GM18520 (cell line): Measurements from ENCODE around the gene CSMD2.

Source experiments
- ATAC-seq: cut with Tn5 transposase; IDR thresholded peaks from one replicate; pipeline ENCODE4 v1.9.1; 2021; ENCODE audit not compliant: unreplicated experiment

Gene CSMD2

DNA sequence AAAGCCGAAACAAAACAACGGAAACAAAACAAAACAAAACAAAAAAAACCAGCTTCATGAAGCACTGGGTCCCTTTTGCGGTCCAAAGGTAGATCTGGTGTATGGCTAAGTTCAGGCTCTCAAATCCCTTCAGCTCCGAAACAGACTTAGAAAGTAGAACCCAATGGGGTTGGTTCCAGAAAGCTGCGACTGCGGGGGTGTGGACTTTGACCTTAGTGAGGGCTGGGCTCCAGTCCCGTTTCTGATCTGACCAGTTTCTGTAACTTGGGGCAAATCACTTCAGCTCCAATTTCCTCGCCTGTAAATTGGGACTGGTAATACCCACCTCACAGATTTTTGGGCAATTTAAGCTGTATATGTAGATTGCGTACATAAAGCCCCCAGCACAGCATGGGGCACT is 587.4 kb downstream of the CSMD2 start:
- no peak for ATAC-seq

DNA sequence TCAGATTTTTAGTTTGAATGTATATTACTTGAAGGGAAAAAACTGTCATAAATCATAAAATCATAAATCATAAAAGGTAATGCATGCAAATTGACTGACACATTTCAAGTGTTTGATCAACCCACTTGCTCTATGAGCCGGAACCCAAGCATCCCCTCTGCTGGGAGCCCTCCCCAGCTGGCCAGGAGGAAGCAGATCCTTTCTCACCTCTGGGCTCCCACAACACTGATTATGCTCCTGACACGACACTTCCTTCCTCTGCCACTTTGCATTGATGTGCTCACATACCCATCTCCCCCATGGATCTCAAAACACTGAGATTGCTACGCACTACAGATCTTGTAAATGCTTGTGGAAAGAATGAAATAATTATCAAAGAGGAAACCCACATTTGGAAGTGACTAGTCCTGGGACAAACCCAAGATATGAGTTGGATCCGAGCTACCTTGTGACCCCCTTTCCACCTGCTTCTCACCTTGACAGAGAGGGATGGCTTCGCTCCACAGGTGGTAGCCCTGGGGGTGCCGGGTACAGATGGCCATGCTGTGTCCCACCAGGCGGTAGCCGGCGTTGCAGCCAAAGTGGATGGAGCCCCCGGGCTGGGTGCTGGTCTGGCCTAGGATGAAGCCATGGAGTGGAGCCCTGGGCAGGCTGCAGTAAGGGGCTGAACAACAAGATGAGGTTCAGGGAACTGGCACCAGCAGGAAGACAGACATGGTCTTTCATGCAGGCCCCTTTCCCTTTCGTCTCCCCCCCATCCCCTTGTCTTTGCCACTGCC is 588.0 kb downstream of the CSMD2 start:
- ATAC-seq, result no peak

DNA sequence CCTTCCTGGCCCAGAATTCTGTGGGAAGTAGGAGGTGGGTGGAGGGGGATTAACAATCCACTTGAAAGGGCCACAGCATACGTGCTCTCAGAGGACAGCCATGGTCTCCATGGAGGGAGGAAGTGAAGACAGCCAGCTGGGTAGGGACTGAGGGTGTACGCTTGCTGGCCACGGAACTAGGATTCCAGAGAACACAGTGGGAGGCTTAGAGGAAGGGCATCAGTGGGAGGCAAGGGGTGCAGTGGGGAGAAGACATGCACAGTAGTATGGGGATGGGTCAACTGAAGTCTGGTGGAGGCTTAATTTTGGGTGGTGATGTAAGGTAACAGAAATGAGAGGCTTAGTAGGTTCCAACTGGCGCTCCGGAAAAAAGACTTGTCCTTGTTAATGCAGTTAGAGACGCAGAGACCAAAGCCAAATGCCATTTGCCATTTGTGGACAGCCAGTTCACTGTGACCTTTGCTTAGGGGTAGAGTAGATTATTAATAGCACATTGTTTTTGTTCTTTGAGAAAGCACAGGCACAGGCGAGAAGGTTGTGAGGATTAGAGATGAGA is 589.6 kb downstream of the CSMD2 start:
- ATAC-seq, result no peak

DNA sequence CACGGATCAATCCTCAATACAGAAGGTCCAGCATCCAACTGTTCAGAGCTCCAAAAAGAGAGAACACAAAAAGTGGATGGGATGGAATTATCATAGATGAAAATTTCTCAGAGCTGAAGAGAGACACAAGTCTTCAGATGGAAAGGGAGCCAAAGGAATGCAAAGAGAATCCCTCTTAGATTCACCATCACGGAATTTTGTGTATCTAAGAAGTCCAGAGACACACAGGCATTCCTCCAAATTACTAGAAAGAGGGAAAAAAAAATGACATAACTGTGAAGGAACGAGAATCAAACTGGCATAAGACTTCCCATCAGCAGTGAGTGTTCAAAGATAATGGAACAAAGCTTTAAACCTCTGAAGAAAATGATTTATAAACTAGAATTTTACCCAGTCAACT is 591.4 kb downstream of the CSMD2 start:
- ATAC-seq, result no peak

DNA sequence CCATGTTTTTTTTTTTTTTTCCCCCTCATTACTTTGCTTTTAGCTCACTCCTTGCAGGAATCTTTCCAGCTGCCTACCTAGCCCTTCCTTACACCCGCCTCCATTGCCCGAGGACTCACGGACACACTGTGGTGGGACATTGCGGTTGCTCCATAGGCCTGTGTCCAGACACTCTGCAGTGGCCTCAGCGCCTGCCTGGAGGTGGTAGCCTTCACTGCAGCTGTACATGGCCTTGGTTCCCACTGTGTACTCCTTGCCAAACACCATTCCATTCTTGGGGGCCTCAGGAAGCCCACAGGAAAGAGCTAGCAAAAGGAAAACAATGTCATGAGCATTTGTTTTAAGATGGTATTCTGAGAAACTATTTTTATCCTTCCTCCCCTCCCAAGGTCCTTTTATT is 592.6 kb downstream of the CSMD2 start:
- ATAC-seq, result no peak

DNA sequence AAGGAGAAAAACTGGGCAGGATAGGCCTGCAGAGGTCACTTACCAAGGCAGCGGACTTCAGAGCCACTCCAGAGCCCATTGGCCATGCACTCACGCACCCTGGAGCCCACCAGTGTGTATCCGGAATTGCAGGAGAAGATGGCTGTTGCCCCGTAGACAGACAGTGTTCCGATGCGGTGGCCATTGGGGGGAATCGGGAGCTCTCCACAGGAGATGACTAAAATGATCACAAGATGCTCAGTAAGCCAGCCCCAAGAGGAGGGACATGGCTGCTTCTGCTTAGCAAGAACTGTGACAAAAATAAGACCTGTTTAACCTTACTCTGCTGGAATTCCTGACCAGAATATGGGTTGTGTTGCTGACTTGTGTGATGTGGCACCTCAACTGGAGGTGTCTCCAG is 595.7 kb downstream of the CSMD2 start:
- ATAC-seq, result no peak

DNA sequence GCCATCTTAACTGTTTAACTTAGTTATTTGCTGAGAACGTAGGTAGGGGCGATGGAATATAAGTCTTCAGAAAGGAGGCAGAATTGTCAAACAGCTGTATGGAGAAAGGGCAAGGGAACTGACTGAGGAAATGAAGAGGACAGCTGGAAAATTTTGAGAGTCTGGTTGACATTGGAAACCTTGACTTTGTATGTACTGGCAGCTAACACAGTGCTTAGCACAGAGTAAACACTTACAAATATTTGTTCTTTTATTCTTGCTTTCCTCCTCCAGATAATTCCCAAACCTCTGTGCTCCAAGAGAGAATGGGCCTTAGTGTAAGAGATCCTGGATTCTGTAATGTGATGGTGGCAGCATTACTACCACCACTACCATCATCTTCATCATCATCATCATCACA is 601.3 kb downstream of the CSMD2 start:
- ATAC-seq, result no peak

DNA sequence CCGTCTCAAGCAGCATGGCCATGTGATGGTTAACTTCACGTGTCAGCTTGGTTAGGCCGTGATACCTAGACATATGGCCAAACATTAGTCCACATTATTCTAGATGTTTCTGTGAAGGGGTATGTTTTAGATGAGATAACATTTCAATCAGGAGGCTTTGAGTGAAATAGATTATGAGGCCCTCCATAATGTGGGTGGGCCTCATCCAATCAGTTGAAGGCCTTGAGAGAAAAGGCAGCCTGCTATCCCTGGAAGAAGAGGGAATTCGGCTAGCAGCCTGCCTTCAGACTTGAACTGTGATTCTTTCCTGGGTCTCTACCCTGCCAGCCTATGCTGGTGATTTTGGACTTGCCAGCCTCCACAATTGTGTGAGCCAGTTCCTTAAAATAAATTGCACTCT is 602.5 kb downstream of the CSMD2 start:
- ATAC-seq, result no peak

DNA sequence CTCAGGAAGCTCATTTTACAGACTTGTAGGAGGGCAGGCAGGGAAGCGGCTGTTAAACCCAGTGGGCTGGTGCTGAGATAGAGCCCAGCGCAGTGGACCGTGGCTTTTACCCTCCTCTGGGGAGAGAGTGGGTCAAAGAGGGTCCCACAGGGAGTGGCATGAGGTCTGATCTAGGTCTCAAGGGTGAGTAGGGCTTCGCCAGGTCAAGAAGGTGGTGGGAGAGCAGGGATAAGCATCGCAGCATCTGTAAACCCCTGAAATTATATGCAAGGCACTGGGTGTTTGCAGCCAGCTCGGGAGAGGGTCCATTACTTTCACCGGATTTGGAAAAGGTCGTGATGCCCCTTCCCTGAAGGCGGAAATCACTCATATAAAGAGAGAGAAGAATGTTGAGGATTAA is 603.5 kb downstream of the CSMD2 start:
- ATAC-seq, result no peak

DNA sequence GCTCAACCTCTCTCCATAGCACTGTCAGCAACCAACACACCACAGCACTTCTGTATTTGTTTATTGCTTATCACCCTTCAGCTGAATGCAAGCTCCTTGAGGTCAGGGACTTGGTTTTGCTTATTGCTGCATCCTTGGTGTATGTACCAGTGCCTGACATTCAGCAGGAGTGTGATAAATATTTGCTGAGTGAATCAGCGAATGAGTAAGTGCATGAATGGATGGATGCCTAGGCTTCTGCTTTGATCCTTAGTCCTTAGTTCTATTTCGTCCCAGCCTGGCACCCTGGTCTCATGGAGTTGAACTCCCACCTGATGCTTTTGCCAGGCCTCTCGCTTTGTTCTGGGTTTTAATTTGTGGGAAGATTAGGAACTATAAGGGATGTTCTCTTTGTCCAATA is 604.4 kb downstream of the CSMD2 start:
- no peak for ATAC-seq

DNA sequence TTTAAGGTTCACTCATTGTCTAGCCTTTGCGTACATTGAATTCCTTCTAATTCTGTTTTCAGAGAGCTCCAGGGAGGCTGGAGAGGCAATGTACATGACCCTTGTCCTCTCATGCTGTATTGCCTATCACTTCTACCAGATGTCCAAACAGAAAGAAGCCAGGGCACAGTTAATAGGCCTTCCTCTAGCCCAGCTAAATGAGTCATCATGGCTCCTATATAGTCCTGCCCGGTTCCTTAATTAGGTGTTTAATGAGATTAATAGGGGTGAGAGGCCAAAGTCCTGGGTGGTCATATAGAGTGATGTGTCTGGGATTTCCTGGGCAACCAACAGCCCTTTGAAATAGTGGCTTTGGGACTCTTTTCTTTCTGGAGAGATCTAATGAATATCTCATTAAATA is 616.3 kb downstream of the CSMD2 start:
- ATAC-seq, result no peak

DNA sequence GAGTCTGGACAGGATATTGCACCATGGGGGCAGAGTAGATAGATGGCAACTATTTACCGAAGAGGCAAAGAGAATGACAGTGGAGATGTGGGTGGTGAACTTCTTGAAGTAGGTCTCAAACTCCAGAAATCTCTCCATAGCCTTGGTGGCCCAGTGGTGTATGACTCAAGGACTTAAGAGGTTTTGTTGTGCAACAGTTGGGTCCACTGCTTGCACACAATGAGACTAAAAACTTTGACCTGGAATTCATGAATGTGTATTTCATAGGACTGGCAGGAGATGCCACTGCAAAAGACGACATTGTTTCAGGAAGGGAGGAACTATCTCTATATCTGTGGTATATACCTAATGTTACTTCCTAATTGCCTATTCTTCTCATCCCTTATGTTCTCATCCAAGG is 616.7 kb downstream of the CSMD2 start:
- no peak for ATAC-seq

DNA sequence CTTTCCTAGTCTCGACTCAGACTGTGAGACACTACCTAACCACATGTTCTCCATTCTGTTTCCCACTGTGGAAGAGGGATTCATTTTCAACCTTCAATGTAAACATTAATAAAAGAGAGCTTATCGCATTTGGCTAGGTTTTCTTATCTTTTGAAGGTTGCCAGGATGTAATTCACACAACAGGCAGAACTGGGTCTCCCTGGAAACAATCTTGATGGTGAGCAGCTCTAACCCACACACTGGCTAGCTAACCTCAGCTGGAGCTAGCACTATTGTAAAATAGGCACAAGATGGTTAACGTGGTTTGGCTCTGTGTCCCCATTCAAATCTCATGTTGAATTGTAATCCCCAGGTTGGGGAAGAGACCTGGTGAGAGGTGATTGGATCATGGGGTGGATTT is 617.5 kb downstream of the CSMD2 start:
- ATAC-seq, result no peak

DNA sequence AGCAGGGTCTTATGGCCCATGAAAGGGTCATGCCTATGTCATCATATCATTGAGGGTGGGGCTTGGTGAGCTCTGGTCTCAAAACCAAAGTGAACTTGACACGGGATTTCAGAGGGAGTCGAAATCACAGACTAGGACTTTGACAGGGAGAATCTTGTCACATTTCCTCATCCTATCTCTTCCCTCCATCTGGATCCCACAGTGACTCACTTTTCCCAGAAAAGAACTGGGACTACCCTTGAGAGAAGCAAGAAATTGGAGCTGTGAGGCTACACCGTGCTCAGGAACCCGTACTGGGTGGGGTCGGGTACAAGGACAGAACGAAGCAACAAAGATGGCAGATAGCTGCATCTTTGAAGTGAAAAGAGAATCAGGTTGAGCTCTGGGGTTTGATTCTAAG is 623.1 kb downstream of the CSMD2 start:
- no peak for ATAC-seq

DNA sequence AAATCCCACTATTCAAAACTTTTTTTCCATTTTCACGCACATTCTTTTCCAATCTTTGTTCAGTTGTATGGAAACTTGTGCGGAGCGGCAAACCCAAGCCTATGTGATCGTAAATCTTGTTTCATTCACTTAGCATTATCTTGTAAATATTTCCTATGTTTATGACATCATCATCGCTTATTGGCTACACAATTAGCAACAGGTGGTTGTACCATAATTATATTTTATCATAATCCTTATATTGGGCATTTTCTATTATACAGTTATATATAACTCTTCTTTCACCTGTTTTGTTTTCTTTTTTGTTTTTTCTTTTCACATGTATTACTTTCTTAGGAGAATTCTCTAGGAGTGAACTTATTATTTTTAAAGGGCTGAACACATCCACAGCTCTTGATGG is 627.1 kb downstream of the CSMD2 start:
- ATAC-seq, result no peak

DNA sequence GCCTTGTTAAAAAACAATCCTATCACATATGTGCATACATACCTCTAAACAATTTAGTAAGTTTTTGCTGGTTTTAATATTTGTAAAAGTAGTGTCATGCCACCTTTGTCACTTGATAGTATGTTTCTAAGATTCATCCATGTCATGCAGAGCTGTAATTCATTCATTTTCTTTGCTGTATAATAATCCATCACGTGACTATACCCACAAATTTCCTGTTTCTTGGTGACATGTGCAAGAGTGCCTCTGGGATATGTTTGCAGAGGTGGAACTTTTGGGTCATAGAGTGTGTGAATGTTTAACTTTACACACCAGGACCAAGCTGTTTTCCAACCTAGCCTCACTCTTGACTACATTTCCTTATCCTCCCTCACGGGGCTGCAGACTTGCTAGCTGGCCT is 629.7 kb downstream of the CSMD2 start:
- ATAC-seq, result no peak

DNA sequence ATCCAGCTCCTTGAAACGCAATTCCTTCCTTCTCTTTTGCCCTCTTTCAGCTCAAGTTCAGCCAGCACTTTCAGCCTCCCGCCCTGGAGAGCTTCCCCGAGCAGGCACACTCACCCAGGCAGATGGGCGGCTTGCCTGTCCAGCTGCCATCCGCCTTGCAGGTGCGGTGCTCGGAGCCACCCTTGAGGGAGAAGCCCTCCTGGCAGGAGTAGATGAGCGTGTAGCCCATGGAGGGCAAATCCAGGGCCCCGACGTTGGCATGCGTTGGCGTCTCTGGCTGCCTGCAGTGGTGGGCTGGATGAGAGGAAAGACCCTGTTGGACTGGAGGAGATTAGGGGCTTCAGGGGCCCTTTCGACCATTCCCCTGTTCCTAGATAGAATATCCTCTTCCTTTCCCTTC is 632.1 kb downstream of the CSMD2 start:
- ATAC-seq, result no peak

DNA sequence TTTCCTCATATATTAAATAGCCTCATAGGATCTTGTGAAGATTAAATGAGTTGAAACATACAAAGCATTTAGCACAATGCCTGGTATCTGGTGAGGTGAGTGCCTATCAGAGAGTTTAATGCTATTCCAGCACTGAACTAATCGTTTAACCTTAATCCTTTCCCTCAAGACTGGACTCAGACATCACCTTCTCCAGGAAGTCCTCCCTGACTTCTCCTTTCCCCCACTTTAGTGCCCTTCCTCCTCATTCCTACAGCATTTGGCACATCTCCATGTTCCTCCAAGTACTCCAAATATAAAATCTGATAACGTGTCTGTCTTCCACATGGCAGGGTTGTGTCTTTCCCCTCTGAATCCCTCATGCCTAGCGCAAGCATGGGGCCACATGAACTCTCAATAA is 632.8 kb downstream of the CSMD2 start:
- no peak for ATAC-seq

DNA sequence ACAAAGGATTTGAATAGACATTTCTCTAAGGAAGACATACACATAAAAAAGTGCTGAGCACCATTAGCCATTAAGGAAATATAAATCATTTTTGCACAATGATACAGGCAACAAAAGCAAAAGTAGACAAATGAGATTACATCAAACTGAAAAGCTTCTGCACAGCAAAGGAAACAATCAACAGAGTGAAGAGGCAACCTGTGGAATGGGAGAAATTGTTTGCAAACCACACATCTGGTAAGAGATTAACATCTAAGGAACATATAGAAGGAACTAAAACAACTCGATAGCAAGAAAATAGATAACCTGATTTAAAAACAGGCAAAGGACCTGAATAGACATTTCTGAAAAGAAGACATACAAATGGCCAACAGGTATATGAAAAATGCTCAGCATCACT is 635.1 kb downstream of the CSMD2 start:
- no peak for ATAC-seq

DNA sequence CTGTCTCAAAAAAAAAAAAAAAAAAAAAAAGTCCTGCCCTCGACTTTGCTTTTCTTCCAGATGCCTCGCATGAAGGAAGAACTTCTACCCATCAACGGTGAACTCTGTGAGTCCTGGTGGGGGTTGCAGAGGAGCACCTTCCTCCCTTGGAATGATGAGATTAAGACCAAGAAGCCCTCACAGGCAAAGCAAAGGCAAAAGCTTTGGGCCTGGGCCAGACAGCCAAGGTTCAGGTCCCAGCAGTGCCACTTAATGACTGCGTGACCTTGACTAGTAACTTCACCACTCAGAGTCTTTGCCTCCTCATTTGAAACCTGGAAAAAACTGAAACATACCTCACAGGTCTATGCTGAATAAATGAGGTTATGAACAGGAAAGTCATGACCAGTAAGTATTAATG is 637.1 kb downstream of the CSMD2 start:
- ATAC-seq, result no peak

DNA sequence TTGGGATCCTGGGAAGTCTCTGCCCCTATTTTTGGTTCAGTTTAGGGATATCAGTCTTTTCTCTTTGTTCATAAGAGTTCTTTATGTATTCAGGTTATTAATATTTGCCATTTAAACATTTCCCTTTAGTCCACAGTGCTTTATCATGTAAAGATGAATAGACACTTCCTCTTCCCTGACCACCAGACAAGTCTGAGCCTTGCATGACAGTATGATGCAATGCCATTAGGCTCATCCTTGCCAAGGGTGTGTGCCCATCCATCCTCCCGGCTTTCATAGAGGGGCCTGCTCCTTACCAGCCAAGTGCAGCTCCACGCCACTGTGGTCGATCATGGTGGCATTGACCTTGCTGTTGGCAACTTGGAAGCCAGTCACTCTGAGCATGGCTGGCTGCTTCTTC is 640.4 kb downstream of the CSMD2 start:
- no peak for ATAC-seq

DNA sequence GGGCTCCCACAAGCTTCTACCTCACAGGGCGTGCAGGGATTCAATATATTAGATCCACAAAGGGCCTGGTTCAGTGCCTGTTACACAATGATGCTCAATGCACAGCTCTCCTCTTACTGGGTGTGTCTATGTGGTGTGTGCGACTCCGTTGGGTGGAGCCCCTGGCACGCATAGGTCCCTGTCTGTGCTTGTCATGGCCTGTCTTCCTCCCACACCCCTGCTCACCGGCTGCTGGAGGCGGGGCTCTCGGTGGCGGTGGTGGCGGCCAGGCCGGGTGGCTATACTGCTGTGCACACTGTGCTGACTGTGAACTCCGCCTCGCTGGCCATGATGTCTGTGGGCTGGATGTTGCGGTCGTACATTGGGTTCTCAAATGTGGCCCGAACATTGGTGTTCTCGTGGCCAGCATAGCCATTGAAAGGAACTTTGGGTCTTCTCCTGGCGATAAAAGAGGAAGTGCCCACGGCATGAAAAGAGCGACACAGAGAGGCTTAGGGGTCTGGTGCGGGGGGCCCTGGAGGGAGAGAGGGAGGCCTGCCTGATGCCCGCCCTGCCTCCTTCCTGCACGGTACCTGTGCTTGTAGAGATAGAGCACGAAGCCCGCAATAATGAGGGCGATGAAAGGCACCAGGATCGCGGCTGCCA is 645.7 kb downstream of the CSMD2 start:
- no peak for ATAC-seq
